ENCODE results near the gene PCYT2.

Gene PCYT2

DNA sequence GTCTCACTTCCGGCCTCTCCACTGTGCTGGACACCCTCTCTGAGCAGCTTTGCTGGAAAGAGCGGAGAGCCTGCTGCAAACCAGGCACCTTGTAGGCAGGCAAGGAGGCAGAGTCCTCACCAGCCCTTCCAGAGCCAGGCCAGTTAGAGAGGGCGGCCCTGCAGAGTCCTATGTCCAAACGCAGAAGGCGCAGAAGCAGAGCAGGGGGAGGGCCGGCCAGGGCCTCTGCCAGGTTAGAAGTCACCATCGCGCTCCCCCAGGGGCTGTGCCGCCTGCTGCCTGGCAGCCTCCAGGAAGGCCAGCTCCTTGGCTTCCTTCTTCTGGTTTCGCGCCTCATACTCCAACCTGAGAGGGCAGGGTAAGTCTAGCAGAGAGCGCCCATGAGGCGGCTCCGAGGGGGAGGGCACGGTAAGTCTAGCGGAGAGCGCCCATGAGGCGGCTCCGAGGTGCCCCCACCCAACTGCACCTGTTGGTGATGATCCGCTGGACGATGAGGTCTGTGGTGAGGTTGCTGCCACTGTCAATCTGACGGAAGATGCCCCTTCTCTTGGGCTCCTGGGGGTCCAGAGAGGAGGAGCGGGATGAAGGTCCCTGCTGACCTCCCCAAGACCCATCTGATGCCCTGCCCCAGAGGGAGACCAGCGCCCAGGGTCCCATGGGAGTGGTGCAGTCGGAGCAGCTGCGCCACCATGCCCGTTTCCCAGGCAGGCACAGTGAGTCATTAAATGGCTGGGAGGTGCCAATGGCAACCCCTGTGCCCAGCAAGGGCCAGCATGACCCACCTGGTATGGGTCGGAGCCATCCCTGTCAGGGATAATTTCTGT, 6.4 kb downstream of the PCYT2 start:
- ATAC-seq, result no peak
- TF ChIP-seq, protein P1, sequence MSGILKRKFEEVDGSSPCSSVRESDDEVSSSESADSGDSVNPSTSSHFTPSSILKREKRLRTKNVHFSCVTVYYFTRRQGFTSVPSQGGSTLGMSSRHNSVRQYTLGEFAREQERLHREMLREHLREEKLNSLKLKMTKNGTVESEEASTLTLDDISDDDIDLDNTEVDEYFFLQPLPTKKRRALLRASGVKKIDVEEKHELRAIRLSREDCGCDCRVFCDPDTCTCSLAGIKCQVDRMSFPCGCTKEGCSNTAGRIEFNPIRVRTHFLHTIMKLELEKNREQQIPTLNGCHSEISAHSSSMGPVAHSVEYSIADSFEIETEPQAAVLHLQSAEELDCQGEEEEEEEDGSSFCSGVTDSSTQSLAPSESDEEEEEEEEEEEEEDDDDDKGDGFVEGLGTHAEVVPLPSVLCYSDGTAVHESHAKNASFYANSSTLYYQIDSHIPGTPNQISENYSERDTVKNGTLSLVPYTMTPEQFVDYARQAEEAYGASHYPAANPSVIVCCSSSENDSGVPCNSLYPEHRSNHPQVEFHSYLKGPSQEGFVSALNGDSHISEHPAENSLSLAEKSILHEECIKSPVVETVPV (CRISPR knock-in tag; IDR thresholded peaks at IDR 0.05), result no peak
- TF ChIP-seq ZNF70 (CRISPR knock-in tag; IDR thresholded peaks at IDR 0.05) (no peak), CSDC2 (CRISPR knock-in tag; IDR thresholded peaks at IDR 0.05) (no peak), ZC3H10 (CRISPR knock-in tag; IDR thresholded peaks at IDR 0.05) (no peak), ZNF8 (CRISPR knock-in tag; IDR thresholded peaks at IDR 0.05) (no peak), OSR1 (CRISPR knock-in tag; IDR thresholded peaks at IDR 0.05) (no peak), ISL1 (CRISPR knock-in tag; IDR thresholded peaks at IDR 0.05) (no peak), ZFP3 (CRISPR knock-in tag; IDR thresholded peaks at IDR 0.05) (no peak)
- TF ChIP-seq, protein P2, sequence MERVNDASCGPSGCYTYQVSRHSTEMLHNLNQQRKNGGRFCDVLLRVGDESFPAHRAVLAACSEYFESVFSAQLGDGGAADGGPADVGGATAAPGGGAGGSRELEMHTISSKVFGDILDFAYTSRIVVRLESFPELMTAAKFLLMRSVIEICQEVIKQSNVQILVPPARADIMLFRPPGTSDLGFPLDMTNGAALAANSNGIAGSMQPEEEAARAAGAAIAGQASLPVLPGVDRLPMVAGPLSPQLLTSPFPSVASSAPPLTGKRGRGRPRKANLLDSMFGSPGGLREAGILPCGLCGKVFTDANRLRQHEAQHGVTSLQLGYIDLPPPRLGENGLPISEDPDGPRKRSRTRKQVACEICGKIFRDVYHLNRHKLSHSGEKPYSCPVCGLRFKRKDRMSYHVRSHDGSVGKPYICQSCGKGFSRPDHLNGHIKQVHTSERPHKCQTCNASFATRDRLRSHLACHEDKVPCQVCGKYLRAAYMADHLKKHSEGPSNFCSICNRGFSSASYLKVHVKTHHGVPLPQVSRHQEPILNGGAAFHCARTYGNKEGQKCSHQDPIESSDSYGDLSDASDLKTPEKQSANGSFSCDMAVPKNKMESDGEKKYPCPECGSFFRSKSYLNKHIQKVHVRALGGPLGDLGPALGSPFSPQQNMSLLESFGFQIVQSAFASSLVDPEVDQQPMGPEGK (CRISPR knock-in tag; IDR thresholded peaks at IDR 0.05; ENCODE audit: borderline replicate concordance), result no peak

DNA sequence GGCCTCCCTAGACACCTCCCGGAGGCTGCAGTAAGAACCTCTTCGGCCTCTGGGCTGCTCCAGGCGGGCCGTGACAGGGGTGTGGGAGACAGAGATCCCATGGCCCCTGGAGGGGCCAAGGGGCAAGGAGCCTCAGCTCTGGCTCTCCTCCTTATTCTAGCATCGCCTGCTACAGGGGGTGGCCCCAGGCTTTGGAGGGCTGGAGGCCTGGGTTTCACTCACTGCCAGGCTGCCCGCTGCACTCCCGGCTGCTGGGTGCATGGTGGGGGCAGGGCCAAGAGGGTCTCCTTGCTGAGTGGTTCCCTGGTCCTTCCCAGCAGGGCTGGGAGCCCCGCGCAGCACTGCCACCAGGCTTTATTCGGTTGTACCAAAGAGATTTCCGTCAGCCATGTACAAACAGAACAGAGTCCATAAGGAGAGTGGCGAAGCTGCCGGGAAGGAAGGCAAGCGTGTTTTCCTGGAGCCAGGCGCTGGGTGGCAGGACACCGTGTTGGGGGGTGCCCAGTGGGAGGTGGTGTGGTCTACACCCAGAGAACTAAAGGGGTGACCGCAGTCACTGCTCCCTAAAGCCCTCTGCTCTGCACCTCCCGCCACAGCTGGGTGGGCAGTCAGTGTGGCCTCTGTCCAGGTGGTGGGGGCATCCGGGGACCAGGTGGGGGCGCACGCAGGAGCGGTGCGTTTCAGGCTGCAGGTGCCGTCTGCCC, 7.2 kb downstream of the PCYT2 start:
- TF ChIP-seq TOX (CRISPR knock-in tag; IDR thresholded peaks at IDR 0.05; ENCODE audit: borderline replicate concordance) (no peak), RARB (CRISPR knock-in tag; IDR thresholded peaks at IDR 0.05) (no peak), ARNTL (CRISPR knock-in tag; IDR thresholded peaks at IDR 0.05; ENCODE audit: borderline replicate concordance, low read depth) (no peak), ZNF70 (CRISPR knock-in tag; IDR thresholded peaks at IDR 0.05) (no peak), OSR1 (CRISPR knock-in tag; IDR thresholded peaks at IDR 0.05) (no peak), ESRRG (CRISPR knock-in tag; IDR thresholded peaks at IDR 0.05) (no peak), ZFP3 (CRISPR knock-in tag; IDR thresholded peaks at IDR 0.05) (no peak)
- TF ChIP-seq, protein P2 (CRISPR knock-in tag; IDR thresholded peaks at IDR 0.05; ENCODE audit: borderline replicate concordance), result no peak
- no peak for ATAC-seq

DNA sequence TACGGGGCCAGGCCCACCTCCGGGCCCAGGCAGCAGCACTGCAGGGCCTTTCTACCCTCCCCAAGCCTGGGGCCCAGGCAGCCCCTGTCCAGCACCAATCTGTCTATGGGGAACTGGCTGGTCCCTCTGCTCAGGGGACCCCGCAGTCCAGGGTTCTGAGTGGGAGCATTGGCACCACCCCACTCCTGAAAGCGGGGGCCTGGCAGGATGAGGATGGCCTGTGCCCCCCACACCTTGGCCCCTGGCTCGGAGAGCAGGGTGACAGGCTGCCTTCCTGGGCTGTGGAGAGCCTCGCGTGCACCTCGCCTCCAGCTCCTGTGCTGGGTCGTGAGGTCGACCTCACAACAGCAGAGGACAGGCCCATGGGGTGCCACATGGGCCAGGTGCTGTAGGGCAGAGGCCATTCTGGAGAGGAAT, 7.8 kb downstream of the PCYT2 start:
- TF ChIP-seq ZFP30 (CRISPR knock-in tag; IDR thresholded peaks at IDR 0.05) (no peak), ZFP3 (CRISPR knock-in tag; IDR thresholded peaks at IDR 0.05) (no peak), ESRRG (CRISPR knock-in tag; IDR thresholded peaks at IDR 0.05) (no peak)
- TF ChIP-seq, protein P1 (CRISPR knock-in tag; IDR thresholded peaks at IDR 0.05), result no peak
- TF ChIP-seq, protein P3, sequence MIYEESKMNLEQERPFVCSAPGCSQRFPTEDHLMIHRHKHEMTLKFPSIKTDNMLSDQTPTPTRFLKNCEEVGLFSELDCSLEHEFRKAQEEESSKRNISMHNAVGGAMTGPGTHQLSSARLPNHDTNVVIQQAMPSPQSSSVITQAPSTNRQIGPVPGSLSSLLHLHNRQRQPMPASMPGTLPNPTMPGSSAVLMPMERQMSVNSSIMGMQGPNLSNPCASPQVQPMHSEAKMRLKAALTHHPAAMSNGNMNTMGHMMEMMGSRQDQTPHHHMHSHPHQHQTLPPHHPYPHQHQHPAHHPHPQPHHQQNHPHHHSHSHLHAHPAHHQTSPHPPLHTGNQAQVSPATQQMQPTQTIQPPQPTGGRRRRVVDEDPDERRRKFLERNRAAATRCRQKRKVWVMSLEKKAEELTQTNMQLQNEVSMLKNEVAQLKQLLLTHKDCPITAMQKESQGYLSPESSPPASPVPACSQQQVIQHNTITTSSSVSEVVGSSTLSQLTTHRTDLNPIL (CRISPR knock-in tag; IDR thresholded peaks at IDR 0.05; ENCODE audit: low read depth), result no peak
- TF ChIP-seq, protein P4, sequence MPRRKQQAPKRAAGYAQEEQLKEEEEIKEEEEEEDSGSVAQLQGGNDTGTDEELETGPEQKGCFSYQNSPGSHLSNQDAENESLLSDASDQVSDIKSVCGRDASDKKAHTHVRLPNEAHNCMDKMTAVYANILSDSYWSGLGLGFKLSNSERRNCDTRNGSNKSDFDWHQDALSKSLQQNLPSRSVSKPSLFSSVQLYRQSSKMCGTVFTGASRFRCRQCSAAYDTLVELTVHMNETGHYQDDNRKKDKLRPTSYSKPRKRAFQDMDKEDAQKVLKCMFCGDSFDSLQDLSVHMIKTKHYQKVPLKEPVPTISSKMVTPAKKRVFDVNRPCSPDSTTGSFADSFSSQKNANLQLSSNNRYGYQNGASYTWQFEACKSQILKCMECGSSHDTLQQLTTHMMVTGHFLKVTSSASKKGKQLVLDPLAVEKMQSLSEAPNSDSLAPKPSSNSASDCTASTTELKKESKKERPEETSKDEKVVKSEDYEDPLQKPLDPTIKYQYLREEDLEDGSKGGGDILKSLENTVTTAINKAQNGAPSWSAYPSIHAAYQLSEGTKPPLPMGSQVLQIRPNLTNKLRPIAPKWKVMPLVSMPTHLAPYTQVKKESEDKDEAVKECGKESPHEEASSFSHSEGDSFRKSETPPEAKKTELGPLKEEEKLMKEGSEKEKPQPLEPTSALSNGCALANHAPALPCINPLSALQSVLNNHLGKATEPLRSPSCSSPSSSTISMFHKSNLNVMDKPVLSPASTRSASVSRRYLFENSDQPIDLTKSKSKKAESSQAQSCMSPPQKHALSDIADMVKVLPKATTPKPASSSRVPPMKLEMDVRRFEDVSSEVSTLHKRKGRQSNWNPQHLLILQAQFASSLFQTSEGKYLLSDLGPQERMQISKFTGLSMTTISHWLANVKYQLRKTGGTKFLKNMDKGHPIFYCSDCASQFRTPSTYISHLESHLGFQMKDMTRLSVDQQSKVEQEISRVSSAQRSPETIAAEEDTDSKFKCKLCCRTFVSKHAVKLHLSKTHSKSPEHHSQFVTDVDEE (CRISPR knock-in tag; IDR thresholded peaks at IDR 0.05), result no peak
- ATAC-seq, result no peak

Data from SK-N-SH treated with all-trans-retinoic acid at 6 μM for 48 hours (cell line).